Activated CD4-positive, alpha-beta T cell treated with anti-CD3 and anti-CD28 coated beads, Interleukin-2, amount 50 U/mL, for 4 hours (primary cell): Measurements from ENCODE around the gene TRIM27.
"Not testable (repeated sequence)": the region's sequence is repeated elsewhere in the genome, so short reads cannot be mapped to it uniquely, and the experiment has no call there.

Source experiments
- DNase-seq, 2 experiments: peaks; one replicate each; pipeline ENCODE4 v3.0.0-alpha.2; 2020

Gene TRIM27

GRCh38 chr6:28941684-28942448 is 18.1 kb upstream of the TRIM27 start:
- no peak for DNase-seq

- peak; percentile 68 to 69 for DNase-seq
Observed at GRCh38 chr6:28940858-28941683, 17.3 kb upstream of the TRIM27 start.

- peak; percentile 15 to 22 for DNase-seq
Observed at GRCh38 chr6:28940294-28940857, 16.6 kb upstream of the TRIM27 start.

- DNase-seq, result no peak
Observed at GRCh38 chr6:28933069-28933468, 9.3 kb upstream of the TRIM27 start.

- no peak for DNase-seq
Observed at GRCh38 chr6:28929887-28930620, 6.3 kb upstream of the TRIM27 start.

- DNase-seq, result not testable (repeated sequence)
Observed at GRCh38 chr6:28929339-28929738, 5.6 kb upstream of the TRIM27 start.

GRCh38 chr6:28927846-28928245 is 4.1 kb upstream of the TRIM27 start:
- no peak for DNase-seq

GRCh38 chr6:28922821-28923317 is 916 bp downstream of the TRIM27 start:
- peak; percentile 3 to 10 for DNase-seq

GRCh38 chr6:28922004-28922820 is 1.6 kb downstream of the TRIM27 start:
- DNase-seq, result peak; percentile 30 to 38

GRCh38 chr6:28920281-28920680 is 3.5 kb downstream of the TRIM27 start:
- no peak for DNase-seq

- no peak for DNase-seq
Observed at GRCh38 chr6:28914941-28915340, 8.8 kb downstream of the TRIM27 start.

GRCh38 chr6:28910901-28911690 is 12.7 kb downstream of the TRIM27 start:
- DNase-seq, result no peak

GRCh38 chr6:28907394-28907793 is 16.4 kb downstream of the TRIM27 start:
- DNase-seq, result no peak

GRCh38 chr6:28906669-28907068 is 17.1 kb downstream of the TRIM27 start:
- DNase-seq, result no peak

GRCh38 chr6:28903686-28904085 is 20.1 kb downstream of the TRIM27 start:
- no peak for DNase-seq

GRCh38 chr6:28901831-28902230 is 22.0 kb downstream of the TRIM27 start:
- DNase-seq, result no peak

GRCh38 chr6:28900577-28901256 is 23.1 kb downstream of the TRIM27 start:
- no peak for DNase-seq

- no peak for DNase-seq
Observed at GRCh38 chr6:28898710-28898965, 25.1 kb downstream of the TRIM27 start.

- DNase-seq, result no peak
Observed at GRCh38 chr6:28897369-28897745, 26.4 kb downstream of the TRIM27 start.

GRCh38 chr6:28896505-28897368 is 27.0 kb downstream of the TRIM27 start:
- DNase-seq, result peak; percentile 19 to 22
